GM19043 (cell line): ENCODE measurements around the gene CCDC87.
"Not testable (repeated sequence)": the region's sequence is repeated elsewhere in the genome, so short reads cannot be mapped to it uniquely, and the experiment has no call there.

Source experiments
- ATAC-seq: cut with Tn5 transposase; IDR thresholded peaks from one replicate; pipeline ENCODE4 v1.9.1; 2021; ENCODE audit warnings: low read depth; ENCODE audit not compliant: unreplicated experiment

CCDC87 gene

DNA sequence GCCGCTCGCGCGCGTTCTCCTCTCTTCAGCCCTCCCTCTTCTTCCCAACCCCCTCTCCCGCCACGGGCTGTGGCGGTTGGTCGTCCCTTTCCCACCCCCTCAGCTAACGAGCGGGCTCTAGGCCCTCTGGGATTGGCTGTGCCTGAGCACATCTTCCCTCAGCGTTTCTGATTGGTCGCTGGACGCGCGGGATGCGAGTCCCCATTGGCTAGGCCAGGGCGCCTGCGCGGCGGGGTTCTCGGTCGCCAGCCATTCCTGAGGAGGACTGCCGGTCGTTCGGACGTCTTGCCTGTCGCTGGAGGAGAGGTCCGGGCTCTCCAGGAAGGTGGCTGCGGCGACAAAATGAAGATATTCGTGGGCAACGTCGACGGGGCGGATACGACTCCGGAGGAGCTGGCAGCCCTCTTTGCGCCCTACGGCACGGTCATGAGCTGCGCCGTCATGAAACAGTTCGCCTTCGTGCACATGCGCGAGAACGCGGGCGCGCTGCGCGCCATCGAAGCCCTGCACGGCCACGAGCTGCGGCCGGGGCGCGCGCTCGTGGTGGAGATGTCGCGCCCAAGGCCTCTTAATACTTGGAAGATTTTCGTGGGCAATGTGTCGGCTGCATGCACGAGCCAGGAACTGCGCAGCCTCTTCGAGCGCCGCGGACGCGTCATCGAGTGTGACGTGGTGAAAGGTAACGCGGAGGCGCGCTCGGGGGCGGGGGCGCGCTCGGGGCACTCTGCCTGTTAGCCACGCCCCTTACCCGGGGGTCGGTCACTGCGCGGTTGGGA, 23.7 kb upstream of the CCDC87 start, which contains the start of gene RBM14:
Gene RBM14, plus strand, starts transcription at position 252 of the 776 bp plus-strand sequence. Its CDS starts 91 bp downstream, at position 343.
- peak; percentile 89 for ATAC-seq

DNA sequence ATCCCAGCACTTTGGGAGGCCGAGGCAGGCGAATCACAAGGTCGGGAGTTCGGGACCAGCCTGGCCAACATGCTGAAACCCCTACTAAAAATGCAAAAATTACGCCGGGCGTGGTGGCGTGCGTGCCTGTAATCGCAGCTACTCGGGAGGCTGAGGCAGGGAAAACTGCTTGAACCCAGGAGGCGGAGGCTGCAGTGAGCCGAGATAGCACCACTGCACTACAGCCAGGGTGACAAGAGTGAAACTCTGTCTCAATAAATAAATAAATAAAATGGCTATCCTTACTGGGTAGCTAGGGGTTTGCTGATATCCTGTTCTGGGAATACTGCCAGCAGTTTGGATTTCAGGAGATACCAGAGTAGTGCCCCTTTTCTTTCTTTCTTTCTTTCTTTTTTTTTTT, 21.2 kb upstream of the CCDC87 start:
- no peak for ATAC-seq

DNA sequence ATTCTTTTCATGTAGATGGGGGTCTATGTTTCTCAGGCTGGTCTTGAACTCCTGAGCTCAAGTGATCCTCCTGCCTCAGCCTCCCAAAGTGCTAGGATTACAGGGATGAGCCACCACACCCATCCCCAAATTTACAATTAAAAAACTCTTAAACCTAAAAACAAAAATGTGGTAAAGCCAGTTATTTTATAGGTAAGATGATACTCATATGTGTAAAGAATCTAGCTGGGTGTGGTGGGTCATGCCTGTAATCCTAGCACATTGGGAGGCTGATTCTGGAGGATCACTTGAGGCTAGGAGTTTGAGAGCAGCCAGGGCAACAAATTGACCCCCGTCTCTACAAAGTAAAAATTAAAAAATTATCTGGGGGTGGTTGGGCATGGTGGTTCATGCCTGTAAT, 19.6 kb upstream of the CCDC87 start:
- ATAC-seq = no peak

DNA sequence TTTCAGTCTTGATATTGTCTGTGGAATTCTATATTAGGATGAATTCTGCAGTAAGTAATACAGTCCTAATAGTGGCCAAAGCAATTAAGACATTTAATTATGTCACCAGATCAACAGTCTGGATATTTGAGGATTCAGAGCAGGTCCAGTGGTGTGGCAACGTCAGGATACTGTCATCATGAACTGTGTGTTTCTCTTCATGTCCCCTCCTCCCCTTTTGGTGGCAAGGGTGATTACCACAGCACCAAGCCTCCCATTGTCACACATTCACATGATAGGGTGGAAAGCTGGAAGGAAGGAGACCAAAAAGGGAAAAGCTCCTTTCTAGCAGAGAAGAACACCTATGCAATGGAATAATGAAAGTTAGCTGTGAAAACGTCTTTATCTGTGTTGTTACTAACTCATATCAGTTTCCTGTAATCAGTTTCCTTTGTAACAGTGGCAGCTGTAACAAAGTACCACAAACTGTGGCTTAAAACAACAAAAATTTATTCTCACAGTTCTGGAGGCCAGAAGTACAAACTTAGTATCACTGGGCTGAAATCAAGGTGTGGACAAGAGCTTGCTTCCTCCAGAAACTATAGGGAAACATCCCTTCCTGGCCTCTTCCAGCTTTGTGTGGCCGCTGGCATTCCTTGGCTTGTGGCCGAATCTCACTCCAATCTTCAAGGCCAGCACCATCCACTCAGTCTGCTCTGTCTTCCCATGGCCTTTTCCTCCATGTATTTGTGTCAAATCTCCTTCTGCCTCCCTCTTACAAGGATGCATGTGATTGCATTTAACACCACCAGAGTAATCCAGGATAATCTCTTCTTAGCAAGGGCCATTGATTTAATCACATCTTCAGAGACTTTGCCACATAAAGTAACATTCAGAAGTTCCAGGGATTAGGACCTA, 17.1 kb upstream of the CCDC87 start:
- no peak for ATAC-seq

GRCh38 chr11:66607126-66607834, 14.4 kb upstream of the CCDC87 start:
- no peak for ATAC-seq

- ATAC-seq = not testable (repeated sequence)
Observed at GRCh38 chr11:66606608-66607007, 13.7 kb upstream of the CCDC87 start.

DNA sequence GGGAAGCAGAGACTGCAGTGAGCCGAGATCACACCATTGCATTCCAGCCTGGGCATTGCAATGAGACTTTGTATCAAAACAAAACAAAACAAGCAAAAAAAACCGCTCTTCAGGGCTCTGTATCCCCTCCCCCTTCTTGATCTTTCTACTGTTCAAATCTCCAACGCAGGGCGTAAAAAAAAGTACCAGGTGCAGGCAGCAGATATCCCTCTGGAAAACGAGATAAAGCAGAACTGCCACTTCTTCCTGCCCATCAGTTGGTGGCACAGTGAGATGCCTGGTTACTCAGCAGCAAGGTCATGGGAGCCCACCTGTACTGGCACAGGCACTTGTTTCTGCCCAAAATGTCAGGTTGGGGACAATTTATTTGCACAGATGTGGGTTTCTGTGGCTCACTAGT, 11.3 kb upstream of the CCDC87 start:
- no peak for ATAC-seq

- no peak for ATAC-seq
Observed at GRCh38 chr11:66603072-66603471, 10.2 kb upstream of the CCDC87 start.

- no peak for ATAC-seq
Observed at GRCh38 chr11:66600631-66601233, 7.9 kb upstream of the CCDC87 start.

DNA sequence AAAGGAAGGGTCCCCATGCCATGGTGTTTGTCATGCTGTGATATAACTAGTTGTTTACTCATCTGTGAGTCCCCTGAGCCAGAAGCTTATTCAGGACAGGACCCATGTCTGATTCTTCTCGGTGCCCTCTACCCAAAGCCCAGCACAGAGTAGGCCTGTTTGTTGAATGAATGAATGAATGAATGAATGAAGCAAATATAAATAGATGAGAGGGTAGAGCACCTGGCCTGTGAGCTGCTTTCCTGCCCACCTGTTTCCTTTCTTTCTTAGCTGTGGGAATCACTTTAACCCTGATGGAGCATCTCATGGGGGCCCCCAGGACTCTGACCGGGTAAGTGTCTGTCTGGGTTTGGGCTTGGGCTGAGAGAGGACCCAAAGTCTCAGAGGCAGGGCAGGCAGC, 7.4 kb upstream of the CCDC87 start:
- no peak for ATAC-seq

DNA sequence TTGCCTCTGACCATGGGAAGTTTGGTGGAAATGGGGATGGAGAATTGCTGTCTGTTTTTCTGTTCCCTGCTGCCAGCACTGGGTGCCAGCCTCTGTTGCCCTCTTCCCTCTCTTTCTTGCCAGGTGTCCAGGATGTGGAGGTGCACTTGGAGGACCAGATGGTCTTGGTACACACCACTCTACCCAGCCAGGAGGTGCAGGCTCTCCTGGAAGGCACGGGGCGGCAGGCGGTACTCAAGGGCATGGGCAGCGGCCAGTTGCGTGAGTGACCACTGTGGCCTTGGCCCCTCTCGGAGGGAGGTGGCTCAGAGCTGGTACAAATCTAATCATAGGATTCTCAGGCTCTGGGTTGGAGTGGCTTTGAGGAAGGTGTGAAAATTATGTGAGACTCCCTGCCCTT, 6.1 kb upstream of the CCDC87 start:
- no peak for ATAC-seq

DNA sequence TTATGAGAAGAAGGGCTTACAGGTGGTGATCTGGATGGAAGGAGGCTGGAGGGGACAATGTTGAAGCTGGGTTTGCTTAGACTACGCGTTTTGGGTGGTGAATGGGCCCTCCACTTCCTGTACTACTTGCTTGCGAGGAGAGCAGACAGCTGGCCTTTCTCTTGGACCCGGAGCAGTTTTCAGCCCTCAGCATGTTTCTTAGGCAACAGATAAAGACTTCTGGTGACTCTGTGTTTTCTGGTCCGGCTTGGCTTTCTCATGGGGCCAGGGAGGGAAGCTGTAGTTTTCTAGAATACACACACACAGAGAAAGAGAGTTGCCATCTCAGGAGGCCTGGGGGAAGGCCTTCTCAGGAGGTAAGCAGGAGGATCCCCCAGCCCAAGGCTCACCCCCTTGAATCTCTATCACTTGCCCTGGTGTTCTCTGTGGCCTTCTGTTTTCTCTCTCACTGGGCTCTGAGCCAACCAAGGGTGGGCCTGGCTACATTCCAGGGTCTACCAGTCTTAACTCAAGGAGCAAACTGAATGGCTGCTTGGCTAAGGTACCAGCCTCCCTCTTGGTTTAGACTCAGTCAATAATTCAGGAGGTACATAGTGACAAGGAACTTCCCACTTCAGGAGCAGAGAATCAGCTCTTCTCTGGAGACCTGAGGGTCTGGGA, 2.5 kb upstream of the CCDC87 start:
- no peak for ATAC-seq

DNA sequence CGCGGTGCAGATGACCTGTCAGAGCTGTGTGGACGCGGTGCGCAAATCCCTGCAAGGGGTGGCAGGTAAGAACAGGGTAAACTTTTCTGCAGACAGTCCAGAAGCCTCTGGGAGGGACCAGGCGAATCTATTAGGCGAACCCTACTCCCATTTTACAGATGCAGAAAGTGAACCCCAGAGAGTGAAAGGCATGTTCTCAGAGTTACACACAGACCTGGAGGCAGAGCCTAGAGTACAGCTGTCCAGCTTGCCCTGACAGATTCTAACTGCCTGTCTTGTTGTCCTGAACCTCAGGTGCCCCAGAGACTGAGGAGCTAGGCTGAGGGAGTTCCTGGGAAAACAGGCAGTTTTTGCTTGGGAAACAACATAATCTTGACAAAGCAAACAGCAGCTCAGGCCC, 787 bp upstream of the CCDC87 start:
- no peak for ATAC-seq

GRCh38 chr11:66593303-66593635, 406 bp upstream of the CCDC87 start:
- no peak for ATAC-seq

DNA sequence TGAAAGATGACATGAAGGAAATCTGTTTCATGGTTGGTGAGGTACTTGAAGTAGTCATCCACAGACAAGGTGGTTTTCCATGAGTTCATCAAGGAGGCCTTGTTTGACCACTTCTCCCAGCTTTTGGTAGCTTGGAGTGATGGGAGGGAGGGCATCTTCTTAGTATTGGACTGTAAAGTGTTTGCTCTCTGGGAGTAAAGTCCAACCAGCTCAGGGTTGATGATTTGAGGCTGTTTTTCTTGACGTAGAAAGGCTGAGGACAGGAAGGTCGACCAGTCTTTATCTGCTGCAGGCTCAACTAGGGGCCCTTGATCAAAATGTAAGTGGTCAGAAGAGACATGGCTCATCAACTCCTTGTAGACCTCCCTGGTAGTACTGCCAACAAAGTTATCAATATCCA, 1.7 kb downstream of the CCDC87 start:
- ATAC-seq = no peak

- no peak for ATAC-seq
Observed at GRCh38 chr11:66589996-66590675, 2.7 kb downstream of the CCDC87 start.

DNA sequence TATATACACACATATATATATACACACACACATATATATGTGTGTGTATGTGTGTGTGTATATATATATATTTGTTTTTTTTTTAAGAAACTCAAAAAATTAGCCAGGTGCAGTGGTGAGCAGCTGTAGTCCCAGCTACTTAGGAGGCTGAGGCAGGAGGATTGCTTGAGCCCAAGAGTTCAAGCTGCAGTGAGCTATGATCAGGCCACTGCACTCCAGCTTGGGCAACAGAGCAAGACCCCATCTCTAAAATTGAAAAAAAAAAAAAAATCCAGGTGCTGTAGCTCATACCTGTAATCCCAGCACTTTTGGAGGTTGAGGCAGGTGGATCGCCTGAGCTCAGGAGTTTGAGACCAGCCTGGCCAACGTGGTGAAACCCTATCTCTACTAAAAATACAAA, 3.5 kb downstream of the CCDC87 start:
- not testable (repeated sequence) for ATAC-seq

DNA sequence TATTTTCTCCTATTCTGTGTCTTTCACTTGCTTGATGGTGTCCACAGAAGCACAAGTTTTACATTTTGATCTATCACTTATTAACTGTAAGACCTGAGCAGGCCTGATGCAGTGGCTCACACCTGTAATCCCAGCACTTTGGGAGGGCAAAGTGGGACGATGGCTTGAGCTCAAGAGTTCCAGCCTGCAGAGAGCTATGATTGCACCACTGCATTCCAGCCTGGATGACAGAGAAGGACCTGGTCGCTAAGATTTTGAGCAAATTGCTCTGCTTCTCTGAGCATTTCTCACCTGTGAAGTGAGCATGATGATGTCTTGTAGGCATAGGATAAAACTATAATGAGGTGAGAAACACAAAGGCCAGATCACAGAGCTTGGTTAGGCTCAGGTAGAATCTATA, 6.7 kb downstream of the CCDC87 start:
- ATAC-seq = no peak

GRCh38 chr11:66585447-66585846, 7.4 kb downstream of the CCDC87 start:
- not testable (repeated sequence) for ATAC-seq
